Fibroblast of villous mesenchyme (primary cell): ENCODE results near the gene ACD. TPM values are rescaled to one million over a fixed set of nuclear protein-coding genes. Genes with fewer than 3 reads are reported as not detected.

ENCODE experiments used
- DNase-seq: peaks from one replicate; pipeline ENCODE4 v3.0.0-alpha.2; 2010; ENCODE audit warnings: low read depth
- H3K4me3 ChIP-seq: 2 replicates; pipeline ENCODE4 v1.5.1; 2011; ENCODE audit warnings: low read depth, mild to moderate bottlenecking, low read length
- CTCF ChIP-seq: IDR thresholded peaks from 2 replicates; pipeline ENCODE4 v1.5.1; 2012; ENCODE audit warnings: low read depth, mild to moderate bottlenecking, low read length; ENCODE audit not compliant: insufficient read depth
- total RNA-seq: library from RNA; depleted of rRNA; stranded (reverse); fragments of >200 nt; gene quantifications from 2 replicates; pipeline ENCODE4 v1.2.3, GENCODE V29; 2012

Gene ACD
- total RNA-seq, 1 donor = 15.1 TPM

DNA sequence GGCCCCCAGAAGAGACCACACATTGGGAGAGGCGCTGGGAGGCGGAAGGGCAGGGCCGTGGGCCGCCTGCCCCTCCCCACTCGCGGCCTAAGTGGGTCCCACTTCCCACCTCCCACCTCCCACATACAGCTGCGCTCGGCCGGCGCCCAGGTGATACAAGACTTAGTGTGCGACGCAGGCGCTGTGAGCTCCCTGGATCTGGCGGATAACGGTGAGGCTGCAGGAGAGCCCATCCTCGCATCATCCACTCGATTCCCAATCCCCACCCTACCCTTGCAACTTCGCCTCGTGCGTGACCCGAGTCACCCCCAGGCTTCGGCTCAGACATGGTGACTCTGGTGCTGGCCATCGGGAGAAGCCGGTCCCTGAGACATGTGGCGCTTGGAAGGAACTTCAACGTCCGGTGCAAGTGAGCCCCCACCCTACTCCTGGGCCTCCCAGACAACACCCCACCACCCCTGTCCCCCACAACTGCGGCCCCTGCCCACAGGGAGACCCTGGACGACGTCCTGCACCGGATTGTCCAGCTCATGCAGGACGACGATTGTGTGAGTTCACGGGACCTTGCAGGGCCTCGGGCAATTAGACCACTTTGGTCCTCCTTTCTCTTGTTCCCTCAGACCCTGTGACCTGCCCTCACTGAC lies 11.2 kb downstream of the ACD start:
- no peak for DNase-seq
- H3K4me3 ChIP-seq = no peak overlapping the region
- no peak for TF ChIP-seq CTCF

- TF ChIP-seq CTCF = no peak
- no peak overlapping the region for H3K4me3 ChIP-seq
- DNase-seq = no peak
These were observed 11.8 kb downstream of the ACD start for GRCh38 chr16:67648088-67648763.

- no peak for DNase-seq
- H3K4me3 ChIP-seq = no peak overlapping the region
- no peak for TF ChIP-seq CTCF
These were observed 12.4 kb downstream of the ACD start for GRCh38 chr16:67647681-67648080.

DNA sequence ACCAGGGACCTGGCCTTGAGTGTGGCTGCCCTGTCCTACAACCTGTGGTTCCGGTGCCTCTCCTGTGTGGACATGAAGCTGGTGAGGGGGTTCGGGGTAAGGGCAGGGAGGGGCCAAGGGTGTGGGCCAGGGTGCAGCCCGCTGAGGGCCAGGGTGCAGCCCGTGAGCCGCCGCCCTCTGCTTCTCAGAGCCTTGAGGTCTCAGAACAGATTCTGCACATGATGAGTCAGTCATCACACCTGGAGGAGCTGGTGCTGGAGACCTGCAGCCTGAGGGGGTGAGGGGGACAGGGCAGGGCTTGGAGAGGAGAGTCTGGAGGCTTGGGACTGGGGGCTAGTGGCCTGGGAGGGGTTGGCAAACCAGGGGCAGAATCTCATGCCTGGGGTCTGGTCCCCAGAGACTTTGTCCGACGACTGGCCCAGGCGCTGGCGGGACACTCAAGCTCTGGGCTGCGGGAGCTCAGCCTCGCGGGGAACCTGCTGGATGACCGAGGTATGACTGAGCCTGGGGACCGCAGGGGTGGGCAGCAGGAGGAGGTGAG lies 12.9 kb downstream of the ACD start:
- no peak overlapping the region for H3K4me3 ChIP-seq
- no peak for DNase-seq
- TF ChIP-seq CTCF = no peak

GRCh38 chr16:67645397-67646121 lies 14.5 kb downstream of the ACD start:
- no peak for DNase-seq
- no peak for TF ChIP-seq CTCF
- no peak overlapping the region for H3K4me3 ChIP-seq

DNA sequence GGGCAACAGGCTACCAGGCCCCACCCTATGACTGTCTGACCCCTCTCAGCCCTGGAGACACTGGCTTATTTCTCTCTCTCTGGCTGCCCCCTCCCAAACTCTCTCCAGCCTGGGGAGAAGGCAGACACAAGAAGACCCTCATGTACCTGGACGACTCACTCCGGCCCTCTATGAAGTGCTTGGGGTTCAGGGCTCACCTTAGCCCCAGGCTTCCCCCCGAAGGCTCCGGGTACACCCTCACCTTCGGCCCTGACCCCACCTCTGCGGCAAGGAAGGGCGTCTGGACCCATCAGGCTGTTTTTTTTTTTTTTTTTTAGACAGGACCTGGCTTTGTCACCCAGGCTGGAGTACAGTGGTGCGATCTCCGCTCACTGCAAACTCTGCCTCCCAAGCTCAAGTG lies 16.0 kb downstream of the ACD start:
- no peak overlapping the region for H3K4me3 ChIP-seq
- DNase-seq = no peak
- no peak for TF ChIP-seq CTCF
